Activated CD4-positive, alpha-beta T cell treated with anti-CD3 and anti-CD28 coated beads, Interleukin-2, amount 50 U/mL, for 1 hour (primary cell): Measurements from ENCODE around the gene MAP3K10.

Experiments
- DNase-seq: peaks from one replicate; pipeline ENCODE4 v3.0.0-alpha.2; 2020

MAP3K10 gene

DNA sequence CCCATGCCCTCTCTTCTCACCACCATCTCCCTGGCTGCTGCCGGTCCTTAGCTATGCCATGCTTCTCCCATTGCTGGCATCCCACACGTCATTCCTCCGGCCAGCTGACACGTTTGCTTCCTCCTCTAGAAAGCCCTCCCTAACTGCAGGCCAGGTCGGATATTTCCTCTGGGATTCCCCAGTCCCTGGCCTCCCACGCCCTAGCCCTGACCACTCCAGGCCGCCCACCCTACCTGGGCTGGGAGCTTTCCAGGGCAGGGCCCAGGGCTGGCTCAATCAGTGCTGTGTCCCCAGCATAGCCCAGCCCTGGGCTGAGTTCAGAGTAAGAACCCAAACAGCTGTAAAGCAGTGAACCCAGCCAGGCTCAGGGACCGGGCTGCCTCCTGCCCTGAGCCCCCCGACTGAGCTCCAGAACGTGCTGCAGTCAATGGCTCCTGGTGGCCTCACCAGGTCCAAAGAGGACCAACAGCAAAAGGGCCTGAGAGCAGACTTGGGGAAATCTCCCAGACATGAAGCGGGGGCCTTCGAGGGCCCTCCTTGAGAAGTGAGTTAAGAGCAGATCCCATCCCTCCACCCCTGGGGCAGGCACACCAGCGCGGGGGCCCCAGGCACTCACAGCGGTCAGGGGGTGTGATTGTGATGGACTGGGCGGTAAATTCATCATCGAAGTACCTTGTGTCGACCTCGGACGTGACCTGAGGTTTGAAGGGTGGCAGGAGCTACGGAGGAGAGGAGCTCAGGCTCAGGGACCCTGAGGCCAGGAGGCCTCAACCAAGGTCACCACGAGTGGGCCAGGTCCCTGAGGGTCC, 43.4 kb downstream of the MAP3K10 start:
- no peak for DNase-seq

DNA sequence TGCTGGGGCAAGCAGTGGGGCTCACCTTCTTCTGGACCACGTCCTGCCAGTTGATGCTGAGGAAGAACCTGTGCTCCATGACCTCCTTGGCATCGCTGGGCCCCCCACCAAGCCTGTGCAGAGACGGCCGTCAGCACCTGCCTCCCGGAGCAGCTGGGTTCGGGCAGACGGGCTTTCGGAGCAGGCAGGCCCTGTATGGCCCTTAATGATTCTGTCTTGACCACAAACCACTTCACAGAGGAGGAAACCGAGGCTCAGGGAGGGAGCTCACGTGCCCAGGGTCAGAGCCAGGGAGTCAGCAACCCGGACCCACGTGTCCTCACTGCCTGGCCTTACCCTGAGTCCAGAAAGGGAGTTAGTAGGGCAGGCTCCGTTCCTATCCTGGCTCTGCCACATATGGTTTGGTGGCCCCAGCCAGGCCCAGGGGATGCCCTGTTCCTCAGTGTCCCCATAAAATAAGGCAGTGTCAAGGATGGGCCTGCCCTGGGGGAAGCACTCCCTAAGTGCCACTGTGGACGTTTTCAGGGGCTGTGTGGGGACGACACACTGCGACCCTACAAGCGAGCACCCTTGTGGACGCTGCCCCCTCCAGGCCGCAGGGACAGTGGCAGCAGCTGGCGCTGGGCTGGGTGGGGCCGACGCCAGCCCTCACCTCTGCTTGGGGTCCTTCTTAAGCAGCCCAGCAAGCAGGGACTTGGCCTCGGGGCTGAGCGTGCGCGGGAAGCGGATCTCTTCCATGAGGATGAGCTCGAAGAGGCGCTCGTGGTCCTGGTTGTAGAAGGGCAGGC, 44.2 kb downstream of the MAP3K10 start:
- no peak for DNase-seq

- no peak for DNase-seq
Measured at GRCh38 chr19:40236026-40236355, 44.8 kb downstream of the MAP3K10 start.

DNA sequence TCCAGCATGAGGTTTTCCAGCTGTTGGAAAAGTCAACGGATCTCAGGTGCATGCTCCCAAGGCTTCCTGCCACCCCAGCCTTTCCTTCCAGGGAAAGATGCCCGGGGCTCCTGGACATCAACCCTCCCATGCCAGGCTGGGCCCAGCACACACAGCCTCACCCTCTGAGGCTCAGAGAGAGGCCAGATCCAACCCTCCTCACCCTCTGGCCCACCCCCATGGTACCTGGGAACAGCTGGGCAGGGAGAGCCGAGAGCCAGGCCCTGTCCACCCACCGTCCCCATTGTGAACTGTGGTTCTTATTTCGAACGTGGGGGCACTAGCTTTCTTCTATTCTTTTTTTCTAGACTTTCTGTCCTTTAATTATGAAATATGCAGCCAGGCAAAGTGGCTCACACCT, 45.1 kb downstream of the MAP3K10 start:
- DNase-seq = no peak

- DNase-seq = no peak
Measured at GRCh38 chr19:40237791-40238190, 46.6 kb downstream of the MAP3K10 start.

DNA sequence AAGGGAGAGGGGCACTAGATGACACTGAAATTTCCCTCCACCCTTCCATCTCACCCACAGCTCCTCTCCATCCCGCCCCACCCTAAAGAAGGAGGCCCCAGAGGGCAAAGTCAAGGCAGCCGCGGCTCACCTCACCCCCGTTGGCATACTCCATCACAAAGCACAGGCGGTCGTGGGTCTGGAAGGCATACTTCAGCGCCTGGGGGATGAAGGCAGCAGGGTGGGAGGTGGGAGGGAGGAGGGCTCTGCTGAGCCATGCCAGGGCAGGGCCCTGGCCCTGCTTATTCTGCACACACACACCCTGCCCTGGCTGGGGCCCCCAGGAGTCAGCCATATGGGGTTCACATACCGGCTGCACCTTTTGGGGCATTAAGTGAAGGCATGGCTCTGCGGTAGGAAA, 47.5 kb downstream of the MAP3K10 start:
- no peak for DNase-seq

DNA sequence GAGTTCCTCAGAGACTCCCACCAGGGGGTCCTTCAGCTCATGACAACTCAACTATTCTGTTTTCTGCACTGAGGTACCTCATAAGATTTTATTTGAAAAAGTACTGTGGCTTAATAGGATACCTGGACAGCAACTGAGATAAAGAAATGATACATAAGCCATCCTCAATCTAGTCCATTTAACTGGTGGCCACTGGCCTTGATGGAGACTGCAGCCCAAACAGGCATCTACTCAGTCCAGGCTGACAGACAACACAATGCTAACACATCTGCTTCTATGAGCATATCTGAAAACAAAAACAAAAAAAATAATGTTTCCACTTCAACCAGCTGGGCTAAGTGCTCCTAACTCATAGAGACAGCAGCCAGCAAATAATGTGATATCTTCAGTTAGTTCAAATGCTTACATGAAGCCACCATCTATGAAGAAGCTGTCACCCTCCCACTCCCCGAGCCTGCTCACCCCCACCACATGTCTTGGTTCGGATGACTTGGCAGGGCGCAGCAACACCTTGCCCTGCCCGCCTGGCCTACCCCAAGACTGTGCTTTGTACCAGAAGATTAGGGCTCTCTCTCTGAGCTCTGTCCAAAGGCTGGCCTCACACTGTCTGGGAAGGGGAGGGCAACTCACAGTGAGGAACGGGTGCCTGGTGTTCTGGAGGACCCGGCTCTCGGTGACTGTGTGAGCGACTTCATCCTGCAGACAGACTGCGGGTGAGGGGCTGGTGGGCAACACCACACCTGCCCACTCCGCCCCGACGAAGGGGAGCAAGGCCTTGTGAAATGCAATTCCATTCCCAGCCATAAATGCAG, 48.4 kb downstream of the MAP3K10 start:
- DNase-seq = no peak

DNA sequence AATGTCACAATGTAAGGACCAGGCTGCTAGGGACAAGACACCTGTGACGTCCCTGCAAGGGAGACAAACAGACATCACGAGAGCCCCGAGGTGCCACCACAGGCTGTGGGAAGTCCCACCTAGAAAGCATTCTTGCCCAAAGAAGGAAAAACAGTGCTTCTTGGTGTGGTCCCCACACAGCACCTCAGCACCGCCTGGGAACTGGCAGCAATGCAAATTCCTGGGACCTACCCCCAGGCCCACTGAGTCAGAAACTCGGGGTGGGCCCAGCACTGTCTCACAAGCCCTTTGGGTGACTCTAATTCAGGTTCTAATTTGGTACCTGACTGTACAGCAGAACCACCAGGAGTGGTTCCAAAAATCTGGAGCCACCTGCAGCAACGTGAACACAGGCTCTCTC, 49.1 kb downstream of the MAP3K10 start:
- no peak for DNase-seq

- no peak for DNase-seq
Measured at GRCh38 chr19:40241125-40241808, 50.0 kb downstream of the MAP3K10 start.

DNA sequence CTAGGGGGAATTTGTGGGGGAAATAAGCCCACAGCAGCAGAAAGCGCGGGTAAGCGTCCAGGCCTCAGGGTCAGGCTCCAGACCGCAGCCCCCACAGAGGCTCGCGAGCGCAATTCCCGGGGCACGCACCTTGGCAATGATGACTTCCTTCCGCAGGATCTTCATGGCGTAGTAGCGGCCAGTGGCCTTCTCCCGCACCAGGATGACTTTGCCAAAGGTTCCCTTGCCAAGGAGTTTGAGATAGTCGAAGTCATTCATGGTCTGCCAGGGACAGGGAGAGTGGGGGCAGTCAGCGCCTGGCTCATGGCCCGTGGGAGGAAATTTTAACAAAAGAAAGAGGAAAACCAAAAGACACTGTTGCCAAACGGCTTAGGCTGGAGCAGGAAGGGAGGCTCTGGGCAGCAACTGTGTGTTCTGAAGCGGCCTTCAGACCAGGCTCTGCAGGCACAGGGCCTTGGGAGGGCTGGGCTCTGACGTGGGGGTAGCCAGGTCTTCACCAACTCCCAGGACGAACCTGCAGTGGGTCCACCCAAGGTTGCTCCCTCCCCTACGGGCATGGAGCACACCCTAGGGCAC, 50.7 kb downstream of the MAP3K10 start:
- DNase-seq = no peak

GRCh38 chr19:40242480-40242879, 51.3 kb downstream of the MAP3K10 start:
- DNase-seq = no peak

GRCh38 chr19:40243181-40243580, 52.0 kb downstream of the MAP3K10 start:
- DNase-seq = no peak

DNA sequence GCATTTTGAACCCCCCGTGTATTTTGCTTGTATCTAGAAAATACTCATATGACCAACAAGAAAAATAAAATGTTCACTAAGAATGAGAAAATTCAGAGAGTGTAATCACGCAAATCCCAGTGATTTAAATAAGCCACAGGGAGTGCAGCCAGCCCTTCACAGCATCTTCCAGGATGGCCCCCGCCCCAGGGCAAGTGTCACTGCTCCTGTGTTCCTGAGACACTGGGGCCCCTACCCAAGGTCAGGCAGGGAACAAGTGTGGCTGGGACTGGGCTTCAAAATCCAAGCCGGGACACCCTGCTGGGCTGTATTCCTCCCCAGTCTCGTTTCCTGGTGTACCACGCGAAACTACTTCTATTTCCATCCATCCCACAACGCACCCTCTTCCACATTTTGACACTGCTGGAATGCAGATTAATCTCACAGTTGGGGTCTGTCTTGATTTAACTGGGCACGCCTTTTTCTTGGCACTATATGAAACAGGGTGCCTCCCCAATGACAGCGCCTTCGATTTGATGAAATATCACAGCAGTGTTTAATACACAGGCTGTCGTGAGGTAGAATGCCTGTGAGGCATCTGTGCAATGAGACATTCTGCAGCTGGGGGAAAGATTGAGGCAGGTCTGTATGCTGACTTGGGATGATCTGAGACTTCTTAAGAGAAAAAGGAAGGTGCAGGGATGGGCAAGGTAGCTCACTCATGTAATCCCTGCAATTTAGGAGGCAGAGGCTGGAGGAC, 53.5 kb downstream of the MAP3K10 start:
- DNase-seq = no peak

- no peak for DNase-seq
Measured at GRCh38 chr19:40245506-40246128, 54.4 kb downstream of the MAP3K10 start.

DNA sequence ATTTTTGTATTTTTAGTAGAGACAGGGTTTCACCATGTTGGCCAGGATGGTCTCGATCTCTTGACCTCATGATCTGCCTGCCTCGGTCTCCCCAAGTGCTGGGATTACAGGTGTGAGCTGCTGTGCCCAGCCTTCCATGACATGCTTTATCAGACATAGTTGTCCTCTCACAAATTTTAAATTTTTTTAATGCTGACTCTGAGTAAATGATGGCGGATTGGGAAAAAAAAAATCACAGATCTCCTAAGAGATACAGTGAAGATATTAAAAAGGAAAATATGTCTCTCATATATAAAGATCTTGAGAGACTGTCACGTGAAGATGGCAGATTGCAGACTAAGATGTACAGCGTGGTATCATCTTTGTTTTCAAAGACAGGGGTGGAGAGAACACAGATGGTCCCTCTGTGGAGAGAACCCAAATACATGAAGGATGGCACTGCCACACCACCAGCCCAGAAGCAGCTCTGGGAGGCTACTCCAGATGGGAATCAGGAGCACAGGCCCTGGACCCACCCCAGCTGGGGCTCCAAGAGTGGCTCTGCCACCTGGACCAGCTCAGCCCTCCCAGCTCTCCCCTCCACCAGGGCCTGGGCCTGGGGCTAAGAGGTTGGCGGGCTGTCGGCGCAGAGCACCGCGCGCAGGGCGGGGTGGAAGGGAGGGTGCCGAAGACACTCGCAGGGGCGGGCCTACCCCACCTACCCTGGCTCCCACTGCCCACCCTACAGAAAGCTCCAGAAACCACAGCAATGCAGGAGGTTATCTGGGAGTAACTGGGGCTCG, 55.3 kb downstream of the MAP3K10 start:
- DNase-seq = no peak

GRCh38 chr19:40247178-40247577, 56.0 kb downstream of the MAP3K10 start:
- DNase-seq = no peak

GRCh38 chr19:40247735-40248262, 56.6 kb downstream of the MAP3K10 start:
- DNase-seq = no peak

- DNase-seq = no peak
Measured at GRCh38 chr19:40249201-40249600, 58.0 kb downstream of the MAP3K10 start.

DNA sequence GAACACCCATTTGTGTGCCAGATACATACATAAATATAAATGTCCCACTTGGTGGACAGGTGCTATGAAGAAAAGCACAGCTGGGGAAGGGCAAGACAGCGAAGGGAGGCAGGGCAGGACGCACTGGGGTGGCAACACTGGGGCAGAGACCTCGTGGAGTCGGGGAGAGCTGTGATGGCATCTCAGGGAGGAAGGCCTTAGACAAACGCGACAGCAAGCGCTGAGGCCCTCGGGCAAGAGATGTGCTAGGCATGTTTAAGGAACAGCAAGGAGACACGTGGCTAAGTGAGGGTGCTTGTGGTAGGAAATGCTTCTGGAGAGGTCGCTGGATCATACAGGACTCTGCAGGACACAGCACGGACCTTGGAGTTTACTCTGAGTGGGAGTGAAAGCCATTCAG, 58.6 kb downstream of the MAP3K10 start:
- DNase-seq = no peak

DNA sequence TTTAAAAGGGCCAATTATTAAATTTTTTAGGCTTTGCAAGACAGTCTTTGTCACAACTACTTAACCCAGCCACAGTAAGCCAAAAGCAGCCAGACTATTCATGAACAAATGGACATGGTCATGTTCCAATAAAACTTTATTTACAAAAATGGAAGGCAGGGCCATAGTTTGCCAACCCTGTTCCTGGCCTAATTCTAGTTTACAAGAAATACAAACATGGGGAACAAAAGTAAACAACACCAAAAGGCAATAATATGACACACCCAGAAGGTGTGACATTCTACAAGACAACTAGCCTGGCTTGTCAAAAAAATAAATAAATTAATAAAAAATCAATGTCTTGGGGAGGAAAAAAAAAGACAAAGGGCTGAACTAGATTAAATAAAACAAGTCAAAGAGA, 60.0 kb downstream of the MAP3K10 start:
- DNase-seq = no peak
